GM23338 (cell line): ENCODE data around the gene NRROS.

ENCODE experiments used
- CREB1 ChIP-seq: fragments of 250-450 bp; sonication (Bioruptor Pico); IDR thresholded peaks from 2 replicates; pipeline ENCODE4 v1.5.0; 2020; ENCODE audit warnings: low read depth, mild to moderate bottlenecking, moderate library complexity
- POLR2AphosphoS5 ChIP-seq: IDR thresholded peaks from 2 replicates; pipeline ENCODE4 v1.6.1; 2016; ENCODE audit warnings: antibody characterized with exemption, low read depth
- TF ChIP-seq, protein P1 (sequence below), 2 experiments: fragments of 200-600 bp in 1 of 2; sonication (generic) in 1 of 2; conservative IDR thresholded peaks; 2 replicates each; pipeline versions ENCODE4 v1.5.1 to v1.6.1; 2016 to 2017; ENCODE audit warnings: antibody characterized with exemption in 2 of 2, low read depth in 2 of 2, mild to moderate bottlenecking in 2 of 2, moderate library complexity in 1 of 2
- TF ChIP-seq, protein P2 (sequence below): IDR thresholded peaks from one replicate; pipeline ENCODE4 v1.6.1; 2018; ENCODE audit warnings: antibody characterized with exemption; ENCODE audit not compliant: unreplicated experiment
- TF ChIP-seq, protein P3 (sequence below): IDR thresholded peaks from 2 replicates; pipeline ENCODE4 v1.6.1; 2016; ENCODE audit warnings: antibody characterized with exemption

DNA sequence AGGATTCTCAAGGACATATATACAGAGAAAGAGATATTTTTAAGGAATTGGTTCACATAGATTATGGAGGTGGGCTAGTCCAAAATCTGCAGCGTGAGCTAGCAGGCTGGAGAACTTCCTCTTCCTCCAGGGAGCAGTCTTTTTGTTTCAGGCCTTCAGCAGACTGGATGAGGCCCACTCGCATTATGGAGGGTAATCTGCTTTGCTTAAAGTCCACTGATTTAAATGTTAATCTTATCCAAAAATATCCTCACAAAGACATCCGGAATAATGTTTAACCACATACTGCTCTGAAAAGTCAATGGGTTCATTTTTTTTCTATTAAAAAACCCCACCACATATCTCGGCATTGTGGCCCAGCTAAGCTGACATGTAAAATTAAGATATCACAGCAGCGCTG is 22.2 kb upstream of the NRROS start:
- TF ChIP-seq, protein P1, sequence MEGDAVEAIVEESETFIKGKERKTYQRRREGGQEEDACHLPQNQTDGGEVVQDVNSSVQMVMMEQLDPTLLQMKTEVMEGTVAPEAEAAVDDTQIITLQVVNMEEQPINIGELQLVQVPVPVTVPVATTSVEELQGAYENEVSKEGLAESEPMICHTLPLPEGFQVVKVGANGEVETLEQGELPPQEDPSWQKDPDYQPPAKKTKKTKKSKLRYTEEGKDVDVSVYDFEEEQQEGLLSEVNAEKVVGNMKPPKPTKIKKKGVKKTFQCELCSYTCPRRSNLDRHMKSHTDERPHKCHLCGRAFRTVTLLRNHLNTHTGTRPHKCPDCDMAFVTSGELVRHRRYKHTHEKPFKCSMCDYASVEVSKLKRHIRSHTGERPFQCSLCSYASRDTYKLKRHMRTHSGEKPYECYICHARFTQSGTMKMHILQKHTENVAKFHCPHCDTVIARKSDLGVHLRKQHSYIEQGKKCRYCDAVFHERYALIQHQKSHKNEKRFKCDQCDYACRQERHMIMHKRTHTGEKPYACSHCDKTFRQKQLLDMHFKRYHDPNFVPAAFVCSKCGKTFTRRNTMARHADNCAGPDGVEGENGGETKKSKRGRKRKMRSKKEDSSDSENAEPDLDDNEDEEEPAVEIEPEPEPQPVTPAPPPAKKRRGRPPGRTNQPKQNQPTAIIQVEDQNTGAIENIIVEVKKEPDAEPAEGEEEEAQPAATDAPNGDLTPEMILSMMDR (conservative IDR thresholded peaks at IDR 0.05; ENCODE audit: low read depth in 2 of 2) = no peak
- TF ChIP-seq, protein P2, sequence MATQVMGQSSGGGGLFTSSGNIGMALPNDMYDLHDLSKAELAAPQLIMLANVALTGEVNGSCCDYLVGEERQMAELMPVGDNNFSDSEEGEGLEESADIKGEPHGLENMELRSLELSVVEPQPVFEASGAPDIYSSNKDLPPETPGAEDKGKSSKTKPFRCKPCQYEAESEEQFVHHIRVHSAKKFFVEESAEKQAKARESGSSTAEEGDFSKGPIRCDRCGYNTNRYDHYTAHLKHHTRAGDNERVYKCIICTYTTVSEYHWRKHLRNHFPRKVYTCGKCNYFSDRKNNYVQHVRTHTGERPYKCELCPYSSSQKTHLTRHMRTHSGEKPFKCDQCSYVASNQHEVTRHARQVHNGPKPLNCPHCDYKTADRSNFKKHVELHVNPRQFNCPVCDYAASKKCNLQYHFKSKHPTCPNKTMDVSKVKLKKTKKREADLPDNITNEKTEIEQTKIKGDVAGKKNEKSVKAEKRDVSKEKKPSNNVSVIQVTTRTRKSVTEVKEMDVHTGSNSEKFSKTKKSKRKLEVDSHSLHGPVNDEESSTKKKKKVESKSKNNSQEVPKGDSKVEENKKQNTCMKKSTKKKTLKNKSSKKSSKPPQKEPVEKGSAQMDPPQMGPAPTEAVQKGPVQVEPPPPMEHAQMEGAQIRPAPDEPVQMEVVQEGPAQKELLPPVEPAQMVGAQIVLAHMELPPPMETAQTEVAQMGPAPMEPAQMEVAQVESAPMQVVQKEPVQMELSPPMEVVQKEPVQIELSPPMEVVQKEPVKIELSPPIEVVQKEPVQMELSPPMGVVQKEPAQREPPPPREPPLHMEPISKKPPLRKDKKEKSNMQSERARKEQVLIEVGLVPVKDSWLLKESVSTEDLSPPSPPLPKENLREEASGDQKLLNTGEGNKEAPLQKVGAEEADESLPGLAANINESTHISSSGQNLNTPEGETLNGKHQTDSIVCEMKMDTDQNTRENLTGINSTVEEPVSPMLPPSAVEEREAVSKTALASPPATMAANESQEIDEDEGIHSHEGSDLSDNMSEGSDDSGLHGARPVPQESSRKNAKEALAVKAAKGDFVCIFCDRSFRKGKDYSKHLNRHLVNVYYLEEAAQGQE = no peak
- TF ChIP-seq, protein P3, sequence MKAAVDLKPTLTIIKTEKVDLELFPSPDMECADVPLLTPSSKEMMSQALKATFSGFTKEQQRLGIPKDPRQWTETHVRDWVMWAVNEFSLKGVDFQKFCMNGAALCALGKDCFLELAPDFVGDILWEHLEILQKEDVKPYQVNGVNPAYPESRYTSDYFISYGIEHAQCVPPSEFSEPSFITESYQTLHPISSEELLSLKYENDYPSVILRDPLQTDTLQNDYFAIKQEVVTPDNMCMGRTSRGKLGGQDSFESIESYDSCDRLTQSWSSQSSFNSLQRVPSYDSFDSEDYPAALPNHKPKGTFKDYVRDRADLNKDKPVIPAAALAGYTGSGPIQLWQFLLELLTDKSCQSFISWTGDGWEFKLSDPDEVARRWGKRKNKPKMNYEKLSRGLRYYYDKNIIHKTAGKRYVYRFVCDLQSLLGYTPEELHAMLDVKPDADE = no peak
- TF ChIP-seq CREB1 (CRISPR knock-in tag) (no peak), POLR2AphosphoS5 (no peak)
